OCI-LY7 (cell line): ENCODE results near the gene RANBP9.

Experiments
- CTCF ChIP-seq: fragments of 200-600 bp; sonication (generic); conservative IDR thresholded peaks from 2 replicates; pipeline ENCODE4 v1.5.1; 2014; ENCODE audit warnings: mild to moderate bottlenecking, antibody characterized with exemption, low read length, moderate library complexity, mixed read lengths
- EZH2phosphoT487 ChIP-seq: fragments of 200-600 bp; sonication (generic); IDR thresholded peaks from 2 replicates; pipeline ENCODE4 v1.6.1; 2018; ENCODE audit warnings: low read depth, borderline replicate concordance, mild to moderate bottlenecking, mixed run types, antibody characterized with exemption, low read length, moderate library complexity, mixed read lengths

GRCh38 chr6:13660893-13661292 is 50.7 kb downstream of the RANBP9 start:
- TF ChIP-seq CTCF (no peak), EZH2phosphoT487 (no peak)
